Large intestine (tissue), 3 donors: ENCODE measurements around the gene NLGN1. TPM values are rescaled to one million over a fixed set of nuclear protein-coding genes. Genes with fewer than 3 reads are reported as not detected.

Experiments
- DNase-seq, 2 donors: peaks; one replicate each; pipeline versions ENCODE4 v3.0.0 to v3.0.0-alpha.2; 2013
- H3K27ac ChIP-seq: one replicate; pipeline ENCODE4 v1.5.1; 2013; ENCODE audit warnings: low read length
- H3K27me3 ChIP-seq: 2 replicates; pipeline ENCODE4 v1.6.1; 2013; ENCODE audit warnings: low read length; ENCODE audit not compliant: control insufficient read depth, insufficient read depth
- H3K36me3 ChIP-seq: 2 replicates; pipeline ENCODE4 v1.6.1; 2013; ENCODE audit warnings: low read length; ENCODE audit not compliant: control insufficient read depth, insufficient read depth
- H3K4me1 ChIP-seq: one replicate; pipeline ENCODE4 v1.6.1; 2013; ENCODE audit warnings: low read length; ENCODE audit not compliant: control insufficient read depth, insufficient read depth
- H3K4me3 ChIP-seq: one replicate; pipeline ENCODE4 v1.5.1; 2013; ENCODE audit warnings: low read length
- H3K9me3 ChIP-seq: one replicate; pipeline ENCODE4 v1.6.1; 2013; ENCODE audit warnings: mild to moderate bottlenecking, low read depth, low read length, moderate library complexity; ENCODE audit not compliant: control insufficient read depth
- WGBS: methylation state at CpG from one replicate; pipeline ENCODE4 v1.1.5; 2013; ENCODE audit warnings: low lambda C conversion rate; ENCODE audit not compliant: insufficient coverage; 5-methylcytosine and 5-hydroxymethylcytosine counted together
- polyA plus RNA-seq: library from polyadenylated mRNA; unstranded; fragments of 120-200 nt; gene quantifications from one replicate; pipeline ENCODE4 v1.2.1, GENCODE V29; 2013

Gene NLGN1
- polyA plus RNA-seq, 1 donor: 3.6 TPM

DNA sequence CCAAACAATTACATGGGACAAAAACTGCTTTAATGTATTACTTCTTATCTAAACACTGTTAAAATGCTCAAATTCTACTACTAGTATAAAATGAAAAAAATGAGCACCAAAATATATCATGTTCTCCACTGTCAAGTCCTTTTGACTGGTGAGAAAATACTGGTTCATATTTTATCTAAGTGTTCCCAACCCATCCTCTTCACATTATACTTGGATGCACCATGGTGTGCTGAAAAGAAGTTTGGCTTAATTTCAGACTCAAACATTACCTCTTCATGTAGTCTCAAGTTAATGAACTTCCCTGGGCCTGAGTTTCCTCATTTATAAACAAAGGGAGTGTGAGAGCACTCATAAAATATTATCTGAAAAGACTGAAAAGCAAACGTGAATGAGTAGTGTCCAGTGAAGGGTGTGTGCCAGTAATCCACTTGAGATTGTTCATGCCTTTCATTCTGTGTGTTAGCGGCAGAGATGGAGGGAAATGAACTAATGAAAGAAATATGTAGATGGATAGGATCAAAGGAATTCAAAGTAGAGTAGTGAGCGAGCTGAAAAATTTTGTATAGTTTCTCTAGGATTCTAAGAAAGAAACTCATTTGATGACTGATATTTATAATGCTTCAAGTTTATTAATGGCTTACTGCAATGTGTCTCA is 263.2 kb downstream of the NLGN1 start:
- DNase-seq: no peak
- H3K9me3 ChIP-seq: no peaks in the 10 kb centered on the region
- 45% methylated on average over 3 of the region's 3 CpGs for WGBS
- no peak overlapping the region for H3K27ac ChIP-seq
- no peaks in the 10 kb centered on the region for H3K27me3 ChIP-seq
- no peaks in the 10 kb centered on the region for H3K4me1 ChIP-seq
- H3K36me3 ChIP-seq: no peaks in the 10 kb centered on the region
- H3K4me3 ChIP-seq: no peak overlapping the region

DNA sequence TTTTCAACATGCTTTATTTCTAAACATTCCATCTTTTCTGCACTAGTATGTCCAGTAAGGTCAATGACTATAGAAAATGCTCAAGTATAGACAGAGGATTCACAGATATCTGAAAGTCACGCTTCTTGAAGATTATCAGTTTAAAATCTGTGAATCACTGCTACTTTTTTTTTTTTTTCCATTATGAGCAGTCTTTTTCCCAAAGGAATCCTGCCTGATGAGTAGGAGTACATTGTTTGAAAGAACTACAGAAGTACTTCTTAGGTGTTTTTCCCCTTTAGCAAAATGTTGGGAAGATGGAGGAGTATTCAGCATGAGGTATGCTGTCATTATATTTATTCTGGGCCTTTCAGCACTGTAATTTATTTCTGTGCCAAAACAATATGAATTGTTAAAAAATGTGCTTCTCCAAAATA is 266.2 kb downstream of the NLGN1 start:
- Histone ChIP-seq H3K27me3 (no peaks in the 10 kb centered on the region), H3K36me3 (no peaks in the 10 kb centered on the region), H3K4me1 (no peaks in the 10 kb centered on the region), H3K4me3 (no peak overlapping the region), H3K27ac (no peak overlapping the region), H3K9me3 (no peaks in the 10 kb centered on the region)
- no CpG with 5 or more reads among the region's 1 CpG for whole genome bisulfite sequencing
- DNase-seq: no peak

GRCh38 chr3:173676094-173676493 is 278.6 kb downstream of the NLGN1 start:
- Histone ChIP-seq H3K9me3 (no peaks in the 10 kb centered on the region), H3K27me3 (no peaks in the 10 kb centered on the region), H3K27ac (no peak overlapping the region), H3K36me3 (no peaks in the 10 kb centered on the region), H3K4me1 (no peaks in the 10 kb centered on the region), H3K4me3 (no peak overlapping the region)
- no peak for DNase-seq
- no CpG with 5 or more reads among the region's 1 CpG for WGBS

- no peaks in the 10 kb centered on the region for H3K4me1 ChIP-seq
- no peaks in the 10 kb centered on the region for H3K36me3 ChIP-seq
- H3K27ac ChIP-seq: no peak overlapping the region
- no peaks in the 10 kb centered on the region for H3K27me3 ChIP-seq
- no peak for DNase-seq
- WGBS: no CpG with 5 or more reads among the region's 1 CpG
- no peaks in the 10 kb centered on the region for H3K9me3 ChIP-seq
- H3K4me3 ChIP-seq: no peak overlapping the region
Measured at GRCh38 chr3:173681188-173681678, 283.7 kb downstream of the NLGN1 start.

DNA sequence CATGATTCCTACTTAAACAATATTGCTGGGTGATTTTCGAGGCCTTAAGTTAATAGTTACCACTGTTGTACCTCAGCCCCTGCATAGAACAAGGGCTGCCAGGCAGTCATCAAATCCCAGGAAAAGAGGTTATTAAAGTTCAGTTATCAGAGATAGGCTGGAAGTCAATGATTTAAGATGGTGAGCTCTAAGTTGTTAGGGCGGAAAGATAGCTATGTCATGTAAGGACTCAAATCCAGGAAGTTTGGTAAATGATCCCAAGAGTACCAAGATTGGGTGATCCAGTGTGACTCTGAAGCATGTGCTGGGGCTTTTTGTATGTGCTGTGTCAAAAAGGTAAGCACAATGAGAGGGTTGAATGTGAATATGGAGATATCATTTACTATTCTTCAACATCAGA is 287.9 kb downstream of the NLGN1 start:
- Histone ChIP-seq H3K4me3 (no peak overlapping the region), H3K27ac (no peak overlapping the region), H3K9me3 (no peaks in the 10 kb centered on the region), H3K4me1 (no peaks in the 10 kb centered on the region), H3K36me3 (no peaks in the 10 kb centered on the region), H3K27me3 (no peaks in the 10 kb centered on the region)
- no CpG with 5 or more reads among the region's 2 CpGs for WGBS
- DNase-seq: peak in 1 of 2 donors; percentile 15

GRCh38 chr3:173688216-173688842 is 290.8 kb downstream of the NLGN1 start:
- WGBS: 44% methylated on average over 1 of the region's 4 CpGs
- Histone ChIP-seq H3K27ac (no peak overlapping the region), H3K36me3 (no peaks in the 10 kb centered on the region), H3K4me3 (no peak overlapping the region), H3K9me3 (no peaks in the 10 kb centered on the region), H3K4me1 (no peaks in the 10 kb centered on the region), H3K27me3 (no peaks in the 10 kb centered on the region)
- DNase-seq: no peak

GRCh38 chr3:173690542-173691180 is 293.1 kb downstream of the NLGN1 start:
- no peaks in the 10 kb centered on the region for H3K27me3 ChIP-seq
- DNase-seq: no peak
- H3K9me3 ChIP-seq: no peaks in the 10 kb centered on the region
- no peak overlapping the region for H3K27ac ChIP-seq
- H3K36me3 ChIP-seq: no peaks in the 10 kb centered on the region
- H3K4me3 ChIP-seq: no peak overlapping the region
- WGBS: 80% methylated on average over 7 of the region's 7 CpGs
- H3K4me1 ChIP-seq: no peaks in the 10 kb centered on the region

- no peak overlapping the region for H3K27ac ChIP-seq
- no peak for DNase-seq
- no peaks in the 10 kb centered on the region for H3K4me1 ChIP-seq
- H3K27me3 ChIP-seq: no peaks in the 10 kb centered on the region
- H3K9me3 ChIP-seq: no peaks in the 10 kb centered on the region
- WGBS: 100% methylated on average over 1 of the region's 1 CpG
- H3K36me3 ChIP-seq: no peaks in the 10 kb centered on the region
- no peak overlapping the region for H3K4me3 ChIP-seq
Measured at GRCh38 chr3:173699353-173699752, 301.8 kb downstream of the NLGN1 start.

DNA sequence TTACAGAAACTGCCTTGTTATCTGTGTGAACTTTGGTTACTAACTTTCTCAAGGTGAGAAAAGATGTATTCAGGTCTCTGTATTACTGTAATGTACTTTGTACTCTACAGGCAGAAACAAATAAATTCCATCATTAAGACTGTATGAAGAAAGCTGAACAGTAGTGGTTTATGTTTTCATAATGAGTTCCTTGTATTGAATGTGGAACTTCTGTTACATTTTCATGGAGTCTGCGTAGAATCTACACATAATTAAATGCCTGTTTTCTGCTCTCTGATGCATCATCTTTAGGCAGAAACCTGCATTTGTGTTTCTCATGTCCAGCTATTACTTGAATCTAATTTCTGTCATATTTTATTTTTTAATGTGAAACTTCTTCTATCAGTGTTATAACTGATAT is 302.8 kb downstream of the NLGN1 start:
- Histone ChIP-seq H3K36me3 (no peaks in the 10 kb centered on the region), H3K27ac (no peak overlapping the region), H3K27me3 (no peaks in the 10 kb centered on the region), H3K9me3 (no peaks in the 10 kb centered on the region), H3K4me3 (no peak overlapping the region), H3K4me1 (no peaks in the 10 kb centered on the region)
- peak in 1 of 2 donors; percentile 22 for DNase-seq
- no CpG with 5 or more reads among the region's 1 CpG for WGBS

- Histone ChIP-seq H3K27ac (no peak overlapping the region), H3K4me3 (no peak overlapping the region), H3K36me3 (no peaks in the 10 kb centered on the region), H3K9me3 (no peaks in the 10 kb centered on the region), H3K4me1 (no peaks in the 10 kb centered on the region), H3K27me3 (no peaks in the 10 kb centered on the region)
- 100% methylated on average over 1 of the region's 3 CpGs for WGBS
- DNase-seq: no peak
Measured at GRCh38 chr3:173702561-173702960, 305.0 kb downstream of the NLGN1 start.
